C4-2B (cell line): ENCODE measurements around the gene SIGLEC11.

Experiments
- CTCF ChIP-seq: fragments of 450-650 bp; conservative IDR thresholded peaks from 2 replicates; pipeline ENCODE4 v1.5.1; 2017; ENCODE audit warnings: mild to moderate bottlenecking
- ZFX ChIP-seq: fragments of 450-650 bp; IDR thresholded peaks from 2 replicates; pipeline ENCODE4 v1.6.1; 2017

DNA sequence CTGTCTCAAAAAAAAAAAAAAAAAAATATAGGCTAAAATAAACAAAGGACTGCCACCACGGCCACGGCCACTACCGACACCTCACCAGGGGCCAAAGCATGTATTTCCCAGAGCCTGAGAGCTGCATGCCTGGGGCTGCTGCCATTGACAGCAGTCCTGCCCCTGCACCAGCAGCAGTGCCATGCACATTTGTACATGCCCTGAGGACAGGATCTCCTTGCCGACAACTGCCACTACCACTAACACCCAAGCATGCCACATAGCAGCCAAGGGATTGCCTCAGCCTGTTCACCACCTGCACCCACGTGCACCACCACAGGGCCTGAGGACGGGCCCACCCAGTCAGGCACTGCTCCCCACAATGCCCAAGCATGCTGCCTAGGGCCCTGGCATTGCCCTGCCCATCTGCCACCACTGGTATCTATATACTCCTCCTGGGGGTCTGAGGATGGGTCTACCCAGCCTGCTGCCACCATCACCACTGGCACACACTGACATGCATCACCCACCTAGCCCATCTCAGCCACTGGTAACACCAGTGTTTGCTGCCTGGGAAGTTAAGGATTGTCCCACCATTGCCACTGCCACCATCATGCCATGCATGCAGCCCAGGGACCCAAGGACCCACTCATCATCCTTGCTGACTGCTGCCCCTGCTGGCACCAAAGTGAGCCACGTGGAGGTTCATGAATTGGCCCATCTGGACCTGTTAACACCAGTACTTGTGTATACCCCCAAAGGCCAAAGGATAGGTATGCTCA is 21.1 kb downstream of the SIGLEC11 start:
- TF ChIP-seq CTCF (no peak; the same call in 1 of the 2 replicates), ZFX (no peak)
